GM12878 (cell line): ENCODE measurements around the gene RNF130. TPM values are rescaled to one million over a fixed set of nuclear protein-coding genes. Genes with fewer than 3 reads are reported as not detected.

Experiments used
- ATAC-seq: fragments of 200-7000 bp; cut with Tn5 transposase; 3 replicates; pipeline ENCODE4 v1.9.1; 2020; ENCODE audit warnings: mild to moderate bottlenecking, moderate library complexity
- BruUV-seq: library from RNA; stranded (reverse); fragments of 400-500 nt; replicated peaks from 2 replicates; lab custom pipeline; 2021; lab: Mats Ljungman, UMichigan
- CTCF ChIA-PET: fragments of 300-600 bp; sonication (Branson Sonifier 250); formaldehyde crosslinking; extraction: SDS; loops from one replicate; lab custom pipeline; 2021; ENCODE audit warnings: inconsistent platforms; lab: Yijun Ruan, JAX
- POLR2A ChIA-PET: fragments of 350-600 bp; formaldehyde crosslinking; extraction: SDS; loops from one replicate; lab custom pipeline; 2021; ENCODE audit warnings: inconsistent platforms; lab: Charles Lee
- RAD21 ChIA-PET: fragments of 300-600 bp; sonication (Branson Sonifier 250); formaldehyde crosslinking; loops from one replicate; lab custom pipeline; 2023; ENCODE audit warnings: antibody characterized with exemption; ENCODE audit not compliant: unreplicated experiment; lab: Charles Lee
- SMC1A ChIA-PET: fragments of 300-600 bp; sonication (Branson Sonifier 250); formaldehyde crosslinking; loops from one replicate; lab custom pipeline; 2023; ENCODE audit not compliant: unreplicated experiment, uncharacterized antibody; lab: Charles Lee
- DNase-seq: peaks from one replicate; pipeline ENCODE4 v3.0.0-alpha.2; 2011; ENCODE audit warnings: low read depth, low spot score
- FAIRE-seq: peaks from 3 replicates; lab custom pipeline; 2011; peaks lifted over from hg19 to GRCh38; lab: Jason Lieb, UNC
- H2AFZ ChIP-seq: 2 replicates; pipeline ENCODE4 v1.6.0; 2011; ENCODE audit warnings: low read depth, low read length, control low read depth; ENCODE audit not compliant: control insufficient read depth
- H3K27ac ChIP-seq: 2 replicates; pipeline ENCODE4 v1.5.1; 2011; ENCODE audit warnings: control low read depth; ENCODE audit not compliant: control insufficient read depth, insufficient read depth
- H3K27me3 ChIP-seq, 2 experiments: replicated peaks in 1 of 2; 2 replicates each; pipeline versions ENCODE4 v1.6.0 to v1.6.1; 2011; ENCODE audit warnings: low read length in 1 of 2; ENCODE audit not compliant: control insufficient read depth in 2 of 2, insufficient read depth in 2 of 2
- H3K36me3 ChIP-seq, 2 experiments: 2 replicates each; pipeline ENCODE4 v1.5.1; 2011; ENCODE audit warnings: low read length in 1 of 2; ENCODE audit not compliant: control insufficient read depth in 2 of 2, insufficient read depth in 2 of 2
- H3K4me1 ChIP-seq: 2 replicates; pipeline ENCODE4 v1.6.1; 2011; ENCODE audit warnings: mild to moderate bottlenecking, low read length, moderate library complexity, mixed read lengths; ENCODE audit not compliant: control insufficient read depth, insufficient read depth
- H3K4me2 ChIP-seq: 2 replicates; pipeline ENCODE4 v1.6.0; 2011; ENCODE audit warnings: control low read depth; ENCODE audit not compliant: control insufficient read depth, insufficient read depth
- H3K4me3 ChIP-seq: fragments of 200-600 bp; sonication (generic); 2 replicates; pipeline ENCODE4 v1.5.1; 2016
- H3K79me2 ChIP-seq: 2 replicates; pipeline ENCODE4 v1.6.0; 2011; ENCODE audit warnings: low read length; ENCODE audit not compliant: control insufficient read depth, insufficient read depth
- H3K9ac ChIP-seq: 2 replicates; pipeline ENCODE4 v1.8.0; 2011; ENCODE audit warnings: low read length, control low read depth, mixed read lengths; ENCODE audit not compliant: control insufficient read depth, insufficient read depth
- H3K9me3 ChIP-seq: replicated peaks from 3 replicates; pipeline ENCODE4 v1.5.1; 2011; ENCODE audit warnings: mild to moderate bottlenecking, low read length; ENCODE audit not compliant: control insufficient read depth, insufficient read depth
- H4K20me1 ChIP-seq: 2 replicates; pipeline ENCODE4 v1.6.0; 2011; ENCODE audit not compliant: control insufficient read depth, insufficient read depth
- ATF7 ChIP-seq: fragments of 450-650 bp; IDR thresholded peaks from 2 replicates; pipeline ENCODE4 v1.6.1; 2016; ENCODE audit warnings: low read depth, mild to moderate bottlenecking
- BCL11A ChIP-seq: IDR thresholded peaks from 2 replicates; pipeline ENCODE4 v1.6.1; 2011; ENCODE audit warnings: low read depth, low read length
- CBFB ChIP-seq: IDR thresholded peaks from 2 replicates; pipeline ENCODE4 v1.6.1; 2016; ENCODE audit warnings: antibody characterized with exemption, low read depth
- CHD2 ChIP-seq: IDR thresholded peaks from 2 replicates; pipeline ENCODE4 v1.6.1; 2011; ENCODE audit warnings: low read depth, low read length, improper control_type of control experiment, borderline replicate concordance
- FOXM1 ChIP-seq: IDR thresholded peaks from 2 replicates; pipeline ENCODE4 v1.6.1; 2012; ENCODE audit warnings: low read depth, mild to moderate bottlenecking, inconsistent platforms, low read length, moderate library complexity
- MEF2B ChIP-seq: fragments of 450-650 bp; IDR thresholded peaks from 2 replicates; pipeline ENCODE4 v1.6.1; 2018; ENCODE audit warnings: mild to moderate bottlenecking, moderate library complexity; ENCODE audit not compliant: partially characterized antibody, poor library complexity, severe bottlenecking
- NFXL1 ChIP-seq: fragments of 450-650 bp; IDR thresholded peaks from 2 replicates; pipeline ENCODE4 v1.6.1; 2017; ENCODE audit warnings: antibody characterized with exemption, mild to moderate bottlenecking, borderline replicate concordance
- NFYB ChIP-seq: IDR thresholded peaks from 2 replicates; pipeline ENCODE4 v1.6.1; 2011; ENCODE audit warnings: low read depth, mild to moderate bottlenecking, low read length, improper control_type of control experiment, moderate library complexity; ENCODE audit not compliant: insufficient read depth
- RAD51 ChIP-seq: fragments of 450-650 bp; IDR thresholded peaks from 2 replicates; pipeline ENCODE4 v1.6.1; 2016; ENCODE audit warnings: moderate library complexity, mild to moderate bottlenecking, inconsistent platforms
- SPI1 ChIP-seq: IDR thresholded peaks from 2 replicates; pipeline ENCODE4 v1.6.1; 2011; ENCODE audit warnings: low read depth, mild to moderate bottlenecking, low read length, moderate library complexity, borderline replicate concordance; ENCODE audit not compliant: insufficient read depth
- SUZ12 ChIP-seq: fragments of 200-600 bp; sonication (generic); IDR thresholded peaks from one replicate; pipeline ENCODE4 v1.6.1; 2018; ENCODE audit warnings: antibody characterized with exemption, mild to moderate bottlenecking; ENCODE audit not compliant: unreplicated experiment
- TBL1XR1 ChIP-seq: IDR thresholded peaks from 2 replicates; pipeline ENCODE4 v1.6.1; 2012; ENCODE audit warnings: low read depth, low read length, improper control_type of control experiment
- YBX1 ChIP-seq: fragments of 450-650 bp; IDR thresholded peaks from 2 replicates; pipeline ENCODE4 v1.6.1; 2016; ENCODE audit warnings: antibody characterized with exemption
- WGBS: methylation state at CpG from one replicate; pipeline ENCODE4 v1.1.6; 2016; ENCODE audit warnings: low lambda C conversion rate; ENCODE audit not compliant: insufficient replicate concordance, insufficient coverage; ENCODE audit errors: missing lambda C conversion rate; 5-methylcytosine and 5-hydroxymethylcytosine counted together
- in situ Hi-C: fragments of 300-500 bp; cut with MboI; formaldehyde crosslinking; loops from 9 replicates; pipeline ENCODE4 v1.14.3; 2018; ENCODE audit warnings: mixed read lengths
- intact Hi-C: fragments of 100-400 bp; cut with micrococcal nuclease; formaldehyde crosslinking; loops from one replicate; pipeline ENCODE4 v1.14.2; 2022; ENCODE audit not compliant: unreplicated experiment
- polyA plus RNA-seq, 11 experiments: library from polyadenylated mRNA; depleted of rRNA in 4 of 11; unstranded in 6 of 11; stranded (reverse) in 5 of 11; fragments of >200 nt; fragmentation: Nextera tagmentation in 4 of 11; fragmentation: Illumina TruSeq in 1 of 11; extraction: Ambion mirVana in 4 of 11; extraction: Trizol in 1 of 11; gene quantifications; 1 replicate in 1 of 11; 2 replicates in 10 of 11; pipeline versions ENCODE4 v1.2.1 to v1.2.3, GENCODE V29; 2011 to 2016; ENCODE audit warnings: inconsistent platforms in 2 of 11, missing spikeins in 2 of 11, low read depth in 1 of 11
- total RNA-seq, 4 experiments: library from RNA; depleted of rRNA in 3 of 4; stranded (reverse); fragments of >200 nt in 3 of 4; fragmentation: Illumina TruSeq in 1 of 4; extraction: Trizol in 1 of 4; gene quantifications; 2 replicates each; pipeline versions ENCODE4 v1.2.1 to v1.2.3, GENCODE V29; 2013 to 2021
- TF ChIP-seq, protein P1 (sequence below): fragments of 450-650 bp; IDR thresholded peaks from 2 replicates; pipeline ENCODE4 v1.6.1; 2016; ENCODE audit warnings: mild to moderate bottlenecking
- TF ChIP-seq, protein P2 (sequence below): IDR thresholded peaks from 2 replicates; pipeline ENCODE4 v1.6.1; 2011; ENCODE audit warnings: borderline replicate concordance, low read depth, mild to moderate bottlenecking, moderate library complexity, low read length; ENCODE audit not compliant: insufficient read depth, poor library complexity, severe bottlenecking
- TF ChIP-seq, protein P3 (sequence below): IDR thresholded peaks from 2 replicates; pipeline ENCODE4 v1.6.1; 2011; ENCODE audit warnings: low read depth, mild to moderate bottlenecking, low read length, moderate library complexity, borderline replicate concordance; ENCODE audit errors: extremely low read depth
- TF ChIP-seq, protein P4 (sequence below): IDR thresholded peaks from 2 replicates; pipeline ENCODE4 v1.6.1; 2012; ENCODE audit warnings: mild to moderate bottlenecking, low read depth, low read length

Gene RNF130
- total and polyA plus RNA-seq, 10 of the 15 experiments (the other 5 are each of a cell fraction or from before 2014, with no cell fraction given) = 0.04 to 0.36 (median 0.11) TPM; not detected in 1

DNA sequence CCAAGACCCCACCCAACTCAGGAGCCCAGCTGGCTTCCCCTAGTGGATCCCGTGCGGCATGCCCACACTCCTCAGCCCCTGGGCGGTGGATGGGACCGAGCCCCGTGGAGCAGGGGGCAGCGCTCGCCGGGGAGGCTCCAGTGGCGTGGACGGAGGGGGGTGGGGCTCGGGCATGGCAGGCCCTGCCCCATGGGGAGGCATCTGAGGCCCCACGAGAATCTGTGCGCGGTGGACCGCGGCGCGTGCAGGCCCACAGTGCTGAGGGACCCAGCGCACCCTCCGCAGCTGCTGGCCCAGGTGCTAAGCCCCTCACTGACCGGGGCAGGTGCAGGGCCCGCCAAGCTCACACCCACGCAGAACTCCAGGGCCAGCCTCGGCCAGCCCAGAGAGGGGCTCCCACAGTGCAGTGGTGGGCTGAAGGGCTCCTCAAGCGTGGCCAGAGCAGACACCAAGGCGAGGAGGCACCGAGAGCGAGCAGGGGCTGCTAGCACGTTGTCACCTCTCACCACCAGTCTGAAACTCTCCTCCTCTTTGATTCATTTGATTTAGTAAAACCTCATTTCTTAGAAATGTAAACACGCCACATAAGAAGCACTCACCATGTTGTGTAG lies 25.6 kb downstream of the RNF130 start:
- SMC1A ChIA-PET = no interaction called here

More for the DNA sequence above, 25.6 kb downstream of the RNF130 start:
- no peaks in the 10 kb centered on the region for H4K20me1 ChIP-seq
- no peaks in the 10 kb centered on the region; the same call in 2 of the 3 replicates for H3K9me3 ChIP-seq
- DNase-seq = no peak
- no peaks in the 10 kb centered on the region for H3K79me2 ChIP-seq
- H3K4me2 ChIP-seq = no peak overlapping the region
- intact Hi-C loops = no loop called here
- H3K9ac ChIP-seq = no peak overlapping the region
- in situ Hi-C loops = no loop called here
- no peak for TF ChIP-seq CHD2
- TF ChIP-seq, protein P1, sequence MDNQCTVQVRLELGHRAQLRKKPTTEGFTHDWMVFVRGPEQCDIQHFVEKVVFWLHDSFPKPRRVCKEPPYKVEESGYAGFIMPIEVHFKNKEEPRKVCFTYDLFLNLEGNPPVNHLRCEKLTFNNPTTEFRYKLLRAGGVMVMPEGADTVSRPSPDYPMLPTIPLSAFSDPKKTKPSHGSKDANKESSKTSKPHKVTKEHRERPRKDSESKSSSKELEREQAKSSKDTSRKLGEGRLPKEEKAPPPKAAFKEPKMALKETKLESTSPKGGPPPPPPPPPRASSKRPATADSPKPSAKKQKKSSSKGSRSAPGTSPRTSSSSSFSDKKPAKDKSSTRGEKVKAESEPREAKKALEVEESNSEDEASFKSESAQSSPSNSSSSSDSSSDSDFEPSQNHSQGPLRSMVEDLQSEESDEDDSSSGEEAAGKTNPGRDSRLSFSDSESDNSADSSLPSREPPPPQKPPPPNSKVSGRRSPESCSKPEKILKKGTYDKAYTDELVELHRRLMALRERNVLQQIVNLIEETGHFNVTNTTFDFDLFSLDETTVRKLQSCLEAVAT = no peak
- no peak for TF ChIP-seq YBX1
- TF ChIP-seq MEF2B = no peak
- no peak for TF ChIP-seq NFYB
- no peak for TF ChIP-seq BCL11A
- TF ChIP-seq NFXL1 = no peak
- TF ChIP-seq CBFB = no peak
- no peak for TF ChIP-seq RAD51
- TF ChIP-seq, protein P2, sequence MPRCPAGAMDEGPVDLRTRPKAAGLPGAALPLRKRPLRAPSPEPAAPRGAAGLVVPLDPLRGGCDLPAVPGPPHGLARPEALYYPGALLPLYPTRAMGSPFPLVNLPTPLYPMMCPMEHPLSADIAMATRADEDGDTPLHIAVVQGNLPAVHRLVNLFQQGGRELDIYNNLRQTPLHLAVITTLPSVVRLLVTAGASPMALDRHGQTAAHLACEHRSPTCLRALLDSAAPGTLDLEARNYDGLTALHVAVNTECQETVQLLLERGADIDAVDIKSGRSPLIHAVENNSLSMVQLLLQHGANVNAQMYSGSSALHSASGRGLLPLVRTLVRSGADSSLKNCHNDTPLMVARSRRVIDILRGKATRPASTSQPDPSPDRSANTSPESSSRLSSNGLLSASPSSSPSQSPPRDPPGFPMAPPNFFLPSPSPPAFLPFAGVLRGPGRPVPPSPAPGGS = no peak
- TF ChIP-seq SPI1 = no peak
- no peak for TF ChIP-seq FOXM1
- TF ChIP-seq, protein P3, sequence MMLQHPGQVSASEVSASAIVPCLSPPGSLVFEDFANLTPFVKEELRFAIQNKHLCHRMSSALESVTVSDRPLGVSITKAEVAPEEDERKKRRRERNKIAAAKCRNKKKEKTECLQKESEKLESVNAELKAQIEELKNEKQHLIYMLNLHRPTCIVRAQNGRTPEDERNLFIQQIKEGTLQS = no peak
- TF ChIP-seq, protein P4, sequence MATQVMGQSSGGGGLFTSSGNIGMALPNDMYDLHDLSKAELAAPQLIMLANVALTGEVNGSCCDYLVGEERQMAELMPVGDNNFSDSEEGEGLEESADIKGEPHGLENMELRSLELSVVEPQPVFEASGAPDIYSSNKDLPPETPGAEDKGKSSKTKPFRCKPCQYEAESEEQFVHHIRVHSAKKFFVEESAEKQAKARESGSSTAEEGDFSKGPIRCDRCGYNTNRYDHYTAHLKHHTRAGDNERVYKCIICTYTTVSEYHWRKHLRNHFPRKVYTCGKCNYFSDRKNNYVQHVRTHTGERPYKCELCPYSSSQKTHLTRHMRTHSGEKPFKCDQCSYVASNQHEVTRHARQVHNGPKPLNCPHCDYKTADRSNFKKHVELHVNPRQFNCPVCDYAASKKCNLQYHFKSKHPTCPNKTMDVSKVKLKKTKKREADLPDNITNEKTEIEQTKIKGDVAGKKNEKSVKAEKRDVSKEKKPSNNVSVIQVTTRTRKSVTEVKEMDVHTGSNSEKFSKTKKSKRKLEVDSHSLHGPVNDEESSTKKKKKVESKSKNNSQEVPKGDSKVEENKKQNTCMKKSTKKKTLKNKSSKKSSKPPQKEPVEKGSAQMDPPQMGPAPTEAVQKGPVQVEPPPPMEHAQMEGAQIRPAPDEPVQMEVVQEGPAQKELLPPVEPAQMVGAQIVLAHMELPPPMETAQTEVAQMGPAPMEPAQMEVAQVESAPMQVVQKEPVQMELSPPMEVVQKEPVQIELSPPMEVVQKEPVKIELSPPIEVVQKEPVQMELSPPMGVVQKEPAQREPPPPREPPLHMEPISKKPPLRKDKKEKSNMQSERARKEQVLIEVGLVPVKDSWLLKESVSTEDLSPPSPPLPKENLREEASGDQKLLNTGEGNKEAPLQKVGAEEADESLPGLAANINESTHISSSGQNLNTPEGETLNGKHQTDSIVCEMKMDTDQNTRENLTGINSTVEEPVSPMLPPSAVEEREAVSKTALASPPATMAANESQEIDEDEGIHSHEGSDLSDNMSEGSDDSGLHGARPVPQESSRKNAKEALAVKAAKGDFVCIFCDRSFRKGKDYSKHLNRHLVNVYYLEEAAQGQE = no peak
- no peak for TF ChIP-seq TBL1XR1
- no peak for TF ChIP-seq SUZ12
- TF ChIP-seq ATF7 = no peak
- no peak for FAIRE-seq
- ChIA-PET POLR2A (no interaction called here), RAD21 (no interaction called here), CTCF (no interaction called here)
- WGBS = 48% methylated on average over 30 of the region's 30 CpGs
- H3K36me3 ChIP-seq = no peaks in the 10 kb centered on the region
- H3K4me3 ChIP-seq = no peak overlapping the region
- H2AFZ ChIP-seq = no peak overlapping the region
- no peak for ATAC-seq
- BruUV-seq = no TSS peak
- no peaks in the 10 kb centered on the region for H3K4me1 ChIP-seq
- H3K27me3 ChIP-seq = no peaks in the 10 kb centered on the region
- H3K27ac ChIP-seq = no peak overlapping the region
